Neuron (in vitro differentiated cells): ENCODE measurements around the gene MAST4.

Experiments used
- H2AFZ ChIP-seq: one replicate; pipeline ENCODE4 v1.6.1; 2013; ENCODE audit warnings: low read depth, mild to moderate bottlenecking, inconsistent platforms, low read length, moderate library complexity
- H3K27me3 ChIP-seq: one replicate; pipeline ENCODE4 v1.6.1; 2013; ENCODE audit warnings: low read length; ENCODE audit not compliant: insufficient read depth
- H3K36me3 ChIP-seq: one replicate; pipeline ENCODE4 v1.6.1; 2013; ENCODE audit warnings: low read length; ENCODE audit not compliant: insufficient read depth
- H3K4me1 ChIP-seq: one replicate; pipeline ENCODE4 v1.6.1; 2013; ENCODE audit warnings: low read length; ENCODE audit not compliant: insufficient read depth
- H3K4me3 ChIP-seq: 2 replicates; pipeline ENCODE4 v1.5.1; 2013; ENCODE audit warnings: mild to moderate bottlenecking, low read length, moderate library complexity
- H3K9me3 ChIP-seq: one replicate; pipeline ENCODE4 v1.6.1; 2013; ENCODE audit warnings: low read length

Gene MAST4

GRCh38 chr5:67019065-67019845 is 423.1 kb downstream of the MAST4 start:
- Histone ChIP-seq H3K27me3 (no peaks in the 10 kb centered on the region), H3K9me3 (no peaks in the 10 kb centered on the region), H3K4me3 (no peak overlapping the region), H2AFZ (no peak overlapping the region), H3K36me3 (no peaks in the 10 kb centered on the region), H3K4me1 (peaks cover 5% of the 10 kb centered on the region)

- Histone ChIP-seq H3K9me3 (no peaks in the 10 kb centered on the region), H2AFZ (no peak overlapping the region), H3K27me3 (no peaks in the 10 kb centered on the region), H3K4me1 (peaks cover 5% of the 10 kb centered on the region), H3K36me3 (no peaks in the 10 kb centered on the region), H3K4me3 (no peak overlapping the region)
These were observed 424.0 kb downstream of the MAST4 start for GRCh38 chr5:67020096-67020615.

GRCh38 chr5:67021031-67021430 is 424.8 kb downstream of the MAST4 start:
- H3K4me1 ChIP-seq = peaks cover 5% of the 10 kb centered on the region
- no peaks in the 10 kb centered on the region for H3K27me3 ChIP-seq
- H2AFZ ChIP-seq = no peak overlapping the region
- no peaks in the 10 kb centered on the region for H3K36me3 ChIP-seq
- H3K4me3 ChIP-seq = no peak overlapping the region
- no peaks in the 10 kb centered on the region for H3K9me3 ChIP-seq

- peaks cover 5% of the 10 kb centered on the region for H3K4me1 ChIP-seq
- H3K9me3 ChIP-seq = no peaks in the 10 kb centered on the region
These were observed 425.3 kb downstream of the MAST4 start for GRCh38 chr5:67021521-67021920.

GRCh38 chr5:67021962-67022361 is 425.8 kb downstream of the MAST4 start:
- Histone ChIP-seq H3K36me3 (no peaks in the 10 kb centered on the region), H3K4me1 (peaks cover 5% of the 10 kb centered on the region), H3K27me3 (no peaks in the 10 kb centered on the region), H2AFZ (no peak overlapping the region), H3K9me3 (no peaks in the 10 kb centered on the region), H3K4me3 (no peak overlapping the region)

More at GRCh38 chr5:67021521-67021920, 425.3 kb downstream of the MAST4 start:
- Histone ChIP-seq H3K27me3 (no peaks in the 10 kb centered on the region), H2AFZ (no peak overlapping the region), H3K36me3 (no peaks in the 10 kb centered on the region), H3K4me3 (no peak overlapping the region)

GRCh38 chr5:67025457-67025856 is 429.3 kb downstream of the MAST4 start:
- no peak overlapping the region for H2AFZ ChIP-seq
- H3K9me3 ChIP-seq = no peaks in the 10 kb centered on the region
- no peak overlapping the region for H3K4me3 ChIP-seq
- peaks cover 1% of the 10 kb centered on the region for H3K4me1 ChIP-seq
- H3K27me3 ChIP-seq = no peaks in the 10 kb centered on the region
- no peaks in the 10 kb centered on the region for H3K36me3 ChIP-seq

- no peaks in the 10 kb centered on the region for H3K9me3 ChIP-seq
- peaks cover 3% of the 10 kb centered on the region for H3K4me1 ChIP-seq
- no peaks in the 10 kb centered on the region for H3K27me3 ChIP-seq
- no peak overlapping the region for H2AFZ ChIP-seq
- H3K36me3 ChIP-seq = no peaks in the 10 kb centered on the region
- no peak overlapping the region for H3K4me3 ChIP-seq
These were observed 430.1 kb downstream of the MAST4 start for GRCh38 chr5:67026278-67026677.

GRCh38 chr5:67027171-67027570 is 431.0 kb downstream of the MAST4 start:
- Histone ChIP-seq H3K27me3 (no peaks in the 10 kb centered on the region), H3K4me1 (peaks cover 9% of the 10 kb centered on the region), H2AFZ (no peak overlapping the region), H3K36me3 (no peaks in the 10 kb centered on the region), H3K4me3 (no peak overlapping the region), H3K9me3 (no peaks in the 10 kb centered on the region)

GRCh38 chr5:67028371-67028770 is 432.2 kb downstream of the MAST4 start:
- Histone ChIP-seq H3K9me3 (no peaks in the 10 kb centered on the region), H3K36me3 (no peaks in the 10 kb centered on the region), H2AFZ (no peak overlapping the region), H3K27me3 (no peaks in the 10 kb centered on the region), H3K4me3 (no peak overlapping the region), H3K4me1 (peaks cover 9% of the 10 kb centered on the region)

GRCh38 chr5:67028941-67029340 is 432.7 kb downstream of the MAST4 start:
- Histone ChIP-seq H3K36me3 (no peaks in the 10 kb centered on the region), H3K4me3 (no peak overlapping the region), H3K4me1 (peaks cover 9% of the 10 kb centered on the region), H3K9me3 (no peaks in the 10 kb centered on the region), H2AFZ (no peak overlapping the region), H3K27me3 (no peaks in the 10 kb centered on the region)

- Histone ChIP-seq H3K4me3 (no peak overlapping the region), H2AFZ (no peak overlapping the region), H3K36me3 (no peaks in the 10 kb centered on the region), H3K9me3 (no peaks in the 10 kb centered on the region), H3K27me3 (no peaks in the 10 kb centered on the region), H3K4me1 (peaks cover 9% of the 10 kb centered on the region)
These were observed 433.3 kb downstream of the MAST4 start for GRCh38 chr5:67029481-67029880.

GRCh38 chr5:67030289-67031056 is 434.3 kb downstream of the MAST4 start:
- H3K9me3 ChIP-seq = no peaks in the 10 kb centered on the region
- H3K4me1 ChIP-seq = peaks cover 9% of the 10 kb centered on the region
- no peak overlapping the region for H3K4me3 ChIP-seq
- no peak overlapping the region for H2AFZ ChIP-seq
- no peaks in the 10 kb centered on the region for H3K27me3 ChIP-seq
- H3K36me3 ChIP-seq = no peaks in the 10 kb centered on the region

DNA sequence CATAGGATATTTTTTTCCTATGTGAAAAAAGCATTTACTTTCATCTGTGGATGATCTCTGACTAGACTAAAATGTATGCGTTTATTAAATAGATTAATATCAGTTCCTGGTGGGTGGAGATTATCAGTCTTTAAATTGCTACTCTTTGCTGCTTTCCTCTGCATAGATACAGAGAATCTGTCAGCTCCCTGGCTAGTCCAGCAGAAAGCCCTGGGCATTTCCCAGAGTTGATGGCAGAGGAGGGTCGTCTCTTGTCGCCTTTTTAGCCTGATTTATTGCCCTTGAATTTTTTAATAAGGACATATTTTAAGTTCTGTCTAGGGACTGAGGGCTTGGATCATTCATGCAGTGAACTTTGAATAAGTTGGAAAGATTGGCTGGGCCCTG is 434.9 kb downstream of the MAST4 start:
- peaks cover 9% of the 10 kb centered on the region for H3K4me1 ChIP-seq
- H3K36me3 ChIP-seq = no peaks in the 10 kb centered on the region
- H3K4me3 ChIP-seq = no peak overlapping the region
- no peaks in the 10 kb centered on the region for H3K27me3 ChIP-seq
- no peak overlapping the region for H2AFZ ChIP-seq
- no peaks in the 10 kb centered on the region for H3K9me3 ChIP-seq
